ENCODE data around the gene ERCC6L2.

DNA sequence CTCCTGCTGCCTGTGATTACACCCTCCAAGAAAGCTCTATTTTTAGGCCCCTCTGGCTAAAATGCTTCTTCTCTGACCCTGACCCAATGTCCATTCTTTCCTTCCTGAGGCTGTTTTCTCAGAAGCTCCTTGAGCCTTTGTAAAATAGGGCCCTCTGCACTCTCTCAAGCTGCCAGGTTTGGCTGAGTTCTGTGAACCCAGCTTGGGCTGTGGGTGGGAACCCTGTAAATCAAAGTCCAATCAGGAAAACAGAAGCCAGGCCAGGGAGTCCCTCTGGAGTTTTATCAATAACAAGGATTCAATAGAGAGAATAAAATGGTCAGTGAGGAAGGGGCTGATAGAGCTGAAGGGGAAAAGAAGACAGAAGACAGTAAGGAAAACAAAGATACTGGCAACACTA lies 43.7 kb upstream of the ERCC6L2 start:
- TF ChIP-seq POLR2AphosphoS5 (IDR thresholded peaks at IDR 0.05; ENCODE audit: low read depth, low read length) = no peak
- no peak for TF ChIP-seq SIN3A (IDR thresholded peaks at IDR 0.05; ENCODE audit: borderline replicate concordance, insufficient read depth, low read depth, low read length)
